Measurements from ENCODE around the gene EFNB3.

GRCh38 chr17:7747635-7748071, 42.7 kb downstream of the EFNB3 start:
- no peak for TF ChIP-seq GATA2 (IDR thresholded peaks at IDR 0.05; ENCODE audit: low read depth, low read length)
- no peak for TF ChIP-seq GATA3 (IDR thresholded peaks at IDR 0.05; ENCODE audit: low read depth, low read length)
